Measurements from ENCODE around the gene BOC. TPM values are rescaled to one million over a fixed set of nuclear protein-coding genes. Genes with fewer than 3 reads are reported as not detected.
A peak's percentile ranks its signal among the peaks of the same experiment; 100 is the strongest.

The BOC gene
- total RNA-seq, 1 donor from 2014 or later: 20.2 TPM

GRCh38 chr3:113247068-113247467, 35.7 kb downstream of the BOC start:
- no peak overlapping the region for H3K27ac ChIP-seq (ENCODE audit: low read depth, low read length)

DNA sequence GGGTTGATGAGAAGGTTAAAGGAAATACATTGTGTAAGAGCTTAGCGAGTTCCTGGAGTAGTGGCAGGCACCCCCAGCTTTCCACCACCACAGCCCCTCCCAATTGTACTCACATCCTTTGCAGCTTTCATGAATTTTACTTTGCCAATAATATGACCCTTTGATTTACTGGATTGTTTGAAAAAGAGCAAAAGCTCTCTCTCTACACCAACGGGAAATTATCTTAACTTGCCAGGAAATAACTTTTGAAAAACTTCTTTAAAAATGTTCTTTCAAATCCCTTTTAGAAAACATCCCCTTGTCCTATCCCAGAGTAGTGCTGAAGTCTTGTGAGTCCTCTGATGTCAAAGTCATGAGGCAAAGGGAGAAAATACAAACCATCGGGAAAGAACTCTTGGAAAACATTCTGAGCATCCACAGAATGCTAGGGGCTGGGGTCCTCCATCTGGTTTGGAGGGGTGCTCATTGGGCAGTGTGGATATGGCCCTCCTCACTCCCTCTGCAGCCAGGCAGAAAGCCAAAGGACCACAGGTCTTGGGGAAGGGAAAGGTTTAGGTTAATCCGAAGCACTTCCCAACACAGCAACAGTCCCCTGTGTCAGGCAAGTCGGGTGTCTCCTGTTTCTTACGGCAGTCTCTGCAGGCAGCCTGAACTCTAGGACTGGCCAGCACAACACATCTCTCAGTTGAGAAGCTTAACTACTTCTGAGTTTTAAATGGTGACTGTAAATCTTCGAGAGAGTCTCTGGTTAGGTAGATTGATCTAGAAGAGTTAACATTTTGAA, 36.5 kb downstream of the BOC start:
- TF ChIP-seq EZH2 (IDR thresholded peaks at IDR 0.05; ENCODE audit: insufficient read depth, low read length): no peak
- TF ChIP-seq, protein P1, sequence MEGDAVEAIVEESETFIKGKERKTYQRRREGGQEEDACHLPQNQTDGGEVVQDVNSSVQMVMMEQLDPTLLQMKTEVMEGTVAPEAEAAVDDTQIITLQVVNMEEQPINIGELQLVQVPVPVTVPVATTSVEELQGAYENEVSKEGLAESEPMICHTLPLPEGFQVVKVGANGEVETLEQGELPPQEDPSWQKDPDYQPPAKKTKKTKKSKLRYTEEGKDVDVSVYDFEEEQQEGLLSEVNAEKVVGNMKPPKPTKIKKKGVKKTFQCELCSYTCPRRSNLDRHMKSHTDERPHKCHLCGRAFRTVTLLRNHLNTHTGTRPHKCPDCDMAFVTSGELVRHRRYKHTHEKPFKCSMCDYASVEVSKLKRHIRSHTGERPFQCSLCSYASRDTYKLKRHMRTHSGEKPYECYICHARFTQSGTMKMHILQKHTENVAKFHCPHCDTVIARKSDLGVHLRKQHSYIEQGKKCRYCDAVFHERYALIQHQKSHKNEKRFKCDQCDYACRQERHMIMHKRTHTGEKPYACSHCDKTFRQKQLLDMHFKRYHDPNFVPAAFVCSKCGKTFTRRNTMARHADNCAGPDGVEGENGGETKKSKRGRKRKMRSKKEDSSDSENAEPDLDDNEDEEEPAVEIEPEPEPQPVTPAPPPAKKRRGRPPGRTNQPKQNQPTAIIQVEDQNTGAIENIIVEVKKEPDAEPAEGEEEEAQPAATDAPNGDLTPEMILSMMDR (IDR thresholded peaks at IDR 0.05; ENCODE audit: insufficient read depth, low read depth, low read length): no peak
- Histone ChIP-seq H3K4me3 (ENCODE audit: insufficient read depth, low read depth, low read length) (no peak overlapping the region), H3K4me1 (ENCODE audit: insufficient read depth, low read length) (peaks cover 23% of the 10 kb centered on the region), H3K27me3 (ENCODE audit: insufficient read depth, low read length) (no peaks in the 10 kb centered on the region), H3K9me3 (ENCODE audit: insufficient read depth, low read depth, low read length) (no peaks in the 10 kb centered on the region), H2AFZ (ENCODE audit: low read depth, low read length) (no peak overlapping the region), H3K27ac (ENCODE audit: low read depth, low read length) (peak overlapping the region; percentile 12), H4K20me1 (ENCODE audit: insufficient read depth, low read length) (no peaks in the 10 kb centered on the region), H3K4me2 (ENCODE audit: low read length) (no peak overlapping the region), H3K36me3 (ENCODE audit: insufficient read depth, low read length) (no peaks in the 10 kb centered on the region), H3K9ac (ENCODE audit: low read length) (no peak overlapping the region), H3K79me2 (ENCODE audit: insufficient read depth, low read length) (no peaks in the 10 kb centered on the region)
- FAIRE-seq (peak; percentile 13), DNase-seq (ENCODE audit: low read depth) (no peak)
- Mint-ChIP-seq H3K27me3 (ENCODE audit: low read depth, unreplicated experiment) (no peaks in the 10 kb centered on the region), H3K27ac (ENCODE audit: unreplicated experiment) (peak overlapping the region; percentile 34), H3K4me1 (ENCODE audit: low read depth, unreplicated experiment) (peaks cover 52% of the 10 kb centered on the region), H3K36me3 (ENCODE audit: low read depth, unreplicated experiment) (peaks cover 18% of the 10 kb centered on the region), H3K9me3 (ENCODE audit: unreplicated experiment) (no peaks in the 10 kb centered on the region), H3K4me3 (ENCODE audit: unreplicated experiment) (no peak overlapping the region)

More at GRCh38 chr3:113247068-113247467, 35.7 kb downstream of the BOC start:
- Histone ChIP-seq H3K9me3 (ENCODE audit: insufficient read depth, low read depth, low read length) (no peaks in the 10 kb centered on the region), H3K4me1 (ENCODE audit: insufficient read depth, low read length) (peaks cover 29% of the 10 kb centered on the region), H4K20me1 (ENCODE audit: insufficient read depth, low read length) (no peaks in the 10 kb centered on the region), H3K79me2 (ENCODE audit: insufficient read depth, low read length) (no peaks in the 10 kb centered on the region), H3K9ac (ENCODE audit: low read length) (no peak overlapping the region), H3K4me2 (ENCODE audit: low read length) (peak overlapping the region; percentile 12), H2AFZ (ENCODE audit: low read depth, low read length) (no peak overlapping the region), H3K27me3 (ENCODE audit: insufficient read depth, low read length) (no peaks in the 10 kb centered on the region), H3K4me3 (ENCODE audit: insufficient read depth, low read depth, low read length) (no peak overlapping the region), H3K36me3 (ENCODE audit: insufficient read depth, low read length) (no peaks in the 10 kb centered on the region)
- Mint-ChIP-seq H3K4me3 (ENCODE audit: unreplicated experiment) (no peak overlapping the region), H3K27me3 (ENCODE audit: low read depth, unreplicated experiment) (no peaks in the 10 kb centered on the region), H3K4me1 (ENCODE audit: low read depth, unreplicated experiment) (peaks cover 58% of the 10 kb centered on the region), H3K27ac (ENCODE audit: unreplicated experiment) (no peak overlapping the region), H3K36me3 (ENCODE audit: low read depth, unreplicated experiment) (peaks cover 15% of the 10 kb centered on the region), H3K9me3 (ENCODE audit: unreplicated experiment) (no peaks in the 10 kb centered on the region)
- no peak for FAIRE-seq
- DNase-seq (ENCODE audit: low read depth): no peak
- TF ChIP-seq EZH2 (IDR thresholded peaks at IDR 0.05; ENCODE audit: insufficient read depth, low read length): no peak
- TF ChIP-seq, protein P1 (IDR thresholded peaks at IDR 0.05; ENCODE audit: insufficient read depth, low read depth, low read length): no peak

GRCh38 chr3:113249111-113249510, 37.8 kb downstream of the BOC start:
- Mint-ChIP-seq H3K4me3 (ENCODE audit: unreplicated experiment) (no peak overlapping the region), H3K4me1 (ENCODE audit: low read depth, unreplicated experiment) (peaks cover 43% of the 10 kb centered on the region), H3K9me3 (ENCODE audit: unreplicated experiment) (peaks cover 1% of the 10 kb centered on the region), H3K27me3 (ENCODE audit: low read depth, unreplicated experiment) (no peaks in the 10 kb centered on the region), H3K27ac (ENCODE audit: unreplicated experiment) (peak overlapping the region; percentile 38), H3K36me3 (ENCODE audit: low read depth, unreplicated experiment) (peaks cover 21% of the 10 kb centered on the region)
- FAIRE-seq: peak; percentile 70
- Histone ChIP-seq H3K4me3 (ENCODE audit: insufficient read depth, low read depth, low read length) (no peak overlapping the region), H3K4me1 (ENCODE audit: insufficient read depth, low read length) (peaks cover 23% of the 10 kb centered on the region), H4K20me1 (ENCODE audit: insufficient read depth, low read length) (no peaks in the 10 kb centered on the region), H3K27ac (ENCODE audit: low read depth, low read length) (peak overlapping the region; percentile 55), H3K4me2 (ENCODE audit: low read length) (peak overlapping the region; percentile 76), H3K79me2 (ENCODE audit: insufficient read depth, low read length) (no peaks in the 10 kb centered on the region), H3K27me3 (ENCODE audit: insufficient read depth, low read length) (no peaks in the 10 kb centered on the region), H3K9ac (ENCODE audit: low read length) (peak overlapping the region; percentile 54), H2AFZ (ENCODE audit: low read depth, low read length) (peak overlapping the region; percentile 47), H3K9me3 (ENCODE audit: insufficient read depth, low read depth, low read length) (no peaks in the 10 kb centered on the region), H3K36me3 (ENCODE audit: insufficient read depth, low read length) (no peaks in the 10 kb centered on the region)
- TF ChIP-seq, protein P1 (IDR thresholded peaks at IDR 0.05; ENCODE audit: insufficient read depth, low read depth, low read length): no peak
- no peak for TF ChIP-seq EZH2 (IDR thresholded peaks at IDR 0.05; ENCODE audit: insufficient read depth, low read length)
- peak; percentile 92 for DNase-seq (ENCODE audit: low read depth)
